ENCODE data around the gene SLC5A12. TPM values are rescaled to one million over a fixed set of nuclear protein-coding genes. Genes with fewer than 3 reads are reported as not detected.

Gene SLC5A12
- total RNA-seq, 1 experiment from 2014 or later: not detected

GRCh38 chr11:26708736-26709456 is 13.0 kb downstream of the SLC5A12 start:
- ChIA-PET POLR2A (no interaction called here), CTCF (no interaction called here)
- ATAC-seq (no peak), DNase-seq (ENCODE audit: low read depth, low spot score) (no peak)
- no TSS peak for BruUV-seq (replicated peaks)
- no peaks in the 10 kb centered on the region for H3K9me3 ChIP-seq (ENCODE audit: control insufficient read depth, insufficient read depth, low read depth, low read length)
- no peak overlapping the region for H3K4me3 ChIP-seq (ENCODE audit: low read depth in 2 of 2, low read length in 2 of 2)
- H3K4me1 ChIP-seq (ENCODE audit: control insufficient read depth, insufficient read depth, low read length): no peaks in the 10 kb centered on the region
- intact Hi-C loops (cut with micrococcal nuclease; ENCODE audit: unreplicated experiment) (no loop called here), in situ Hi-C loops (cut with HindIII; ENCODE audit: low pct_unique_long_range_greater_than_20kb, low sequenced_read_pairs) (no loop called here)
- no peak overlapping the region for H3K27ac ChIP-seq (ENCODE audit: low read length)
- no peaks in the 10 kb centered on the region for H3K27me3 ChIP-seq (ENCODE audit: control insufficient read depth, insufficient read depth, low read length)
- no peaks in the 10 kb centered on the region for H3K36me3 ChIP-seq (ENCODE audit: control insufficient read depth, insufficient read depth, low read length)
- no peak for TF ChIP-seq SIN3A (IDR thresholded peaks at IDR 0.05; ENCODE audit: borderline replicate concordance, insufficient read depth, low read depth, low read length)
- no peak for TF ChIP-seq CTCF (IDR thresholded peaks at IDR 0.05)
- no peak for TF ChIP-seq REST (IDR thresholded peaks at IDR 0.05; ENCODE audit: insufficient read depth in 1 of 2, low read depth in 2 of 2, low read length in 1 of 2)
- TF ChIP-seq POLR2AphosphoS5 (IDR thresholded peaks at IDR 0.05; ENCODE audit: low read depth, low read length): no peak
- TF ChIP-seq TCF7L2 (IDR thresholded peaks at IDR 0.05; ENCODE audit: low read depth, low read length): no peak

- ChIA-PET CTCF (no interaction called here), POLR2A (no interaction called here)
- Histone ChIP-seq H3K9me3 (ENCODE audit: control insufficient read depth, insufficient read depth, low read depth, low read length) (no peaks in the 10 kb centered on the region), H3K36me3 (ENCODE audit: control insufficient read depth, insufficient read depth, low read length) (no peaks in the 10 kb centered on the region), H3K27ac (ENCODE audit: low read length) (no peak overlapping the region), H3K27me3 (ENCODE audit: control insufficient read depth, insufficient read depth, low read length) (no peaks in the 10 kb centered on the region), H3K4me1 (ENCODE audit: control insufficient read depth, insufficient read depth, low read length) (no peaks in the 10 kb centered on the region), H3K4me3 (ENCODE audit: low read depth in 2 of 2, low read length in 2 of 2) (no peak overlapping the region)
- ATAC-seq (no peak), DNase-seq (ENCODE audit: low read depth, low spot score) (no peak)
- intact Hi-C loops (cut with micrococcal nuclease; ENCODE audit: unreplicated experiment): no loop called here
- TF ChIP-seq REST (IDR thresholded peaks at IDR 0.05; ENCODE audit: insufficient read depth in 1 of 2, low read depth in 2 of 2, low read length in 1 of 2): no peak
- in situ Hi-C loops (cut with HindIII; ENCODE audit: low pct_unique_long_range_greater_than_20kb, low sequenced_read_pairs): no loop called here
- BruUV-seq (replicated peaks): no TSS peak
These were observed 15.7 kb downstream of the SLC5A12 start for GRCh38 chr11:26706181-26706580.
